NB4 (cell line): Measurements from ENCODE around the gene NRDC.
"Not testable (repeated sequence)": the region's sequence is repeated elsewhere in the genome, so short reads cannot be mapped to it uniquely, and the experiment has no call there.

Experiments
- DNase-seq: peaks from one replicate; pipeline ENCODE4 v3.0.0; 2010; ENCODE audit warnings: low read depth
- H3K4me3 ChIP-seq: one replicate; pipeline ENCODE4 v1.5.1; 2011; ENCODE audit warnings: mild to moderate bottlenecking, low read depth, low read length, moderate library complexity
- MYC ChIP-seq: IDR thresholded peaks from 2 replicates; pipeline ENCODE4 v1.6.1; 2011; ENCODE audit warnings: low read depth, low read length
- POLR2A ChIP-seq: IDR thresholded peaks from 2 replicates; pipeline ENCODE4 v1.6.1; 2011; ENCODE audit warnings: mild to moderate bottlenecking; ENCODE audit not compliant: insufficient read length; ENCODE audit errors: extremely low read depth
- TF ChIP-seq, protein P1 (sequence below): IDR thresholded peaks from one replicate; pipeline ENCODE4 v1.5.1; 2012; ENCODE audit warnings: low read depth, low read length
- TF ChIP-seq, protein P2 (sequence below): IDR thresholded peaks from 2 replicates; pipeline ENCODE4 v1.6.1; 2011; ENCODE audit warnings: low read depth, low read length

NRDC gene

DNA sequence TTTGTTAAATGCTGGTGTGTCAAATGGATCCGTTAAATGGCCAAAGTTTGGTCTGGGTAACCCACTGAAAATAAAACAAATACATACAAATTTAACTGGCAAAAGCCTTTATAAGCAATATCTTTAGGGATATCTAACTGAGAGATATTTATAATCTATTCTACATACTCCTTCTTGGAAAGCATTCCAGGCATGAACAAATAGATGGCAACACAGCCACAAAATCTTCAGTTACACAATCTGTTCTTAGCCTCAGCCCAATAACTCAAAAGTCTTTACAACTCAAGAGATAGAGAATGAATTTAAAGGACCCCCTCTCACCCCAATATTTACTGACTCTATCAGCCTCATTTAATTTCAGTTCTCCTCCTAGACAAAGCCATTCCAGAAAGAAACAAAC is 58.7 kb downstream of the NRDC start:
- TF ChIP-seq, protein P1, sequence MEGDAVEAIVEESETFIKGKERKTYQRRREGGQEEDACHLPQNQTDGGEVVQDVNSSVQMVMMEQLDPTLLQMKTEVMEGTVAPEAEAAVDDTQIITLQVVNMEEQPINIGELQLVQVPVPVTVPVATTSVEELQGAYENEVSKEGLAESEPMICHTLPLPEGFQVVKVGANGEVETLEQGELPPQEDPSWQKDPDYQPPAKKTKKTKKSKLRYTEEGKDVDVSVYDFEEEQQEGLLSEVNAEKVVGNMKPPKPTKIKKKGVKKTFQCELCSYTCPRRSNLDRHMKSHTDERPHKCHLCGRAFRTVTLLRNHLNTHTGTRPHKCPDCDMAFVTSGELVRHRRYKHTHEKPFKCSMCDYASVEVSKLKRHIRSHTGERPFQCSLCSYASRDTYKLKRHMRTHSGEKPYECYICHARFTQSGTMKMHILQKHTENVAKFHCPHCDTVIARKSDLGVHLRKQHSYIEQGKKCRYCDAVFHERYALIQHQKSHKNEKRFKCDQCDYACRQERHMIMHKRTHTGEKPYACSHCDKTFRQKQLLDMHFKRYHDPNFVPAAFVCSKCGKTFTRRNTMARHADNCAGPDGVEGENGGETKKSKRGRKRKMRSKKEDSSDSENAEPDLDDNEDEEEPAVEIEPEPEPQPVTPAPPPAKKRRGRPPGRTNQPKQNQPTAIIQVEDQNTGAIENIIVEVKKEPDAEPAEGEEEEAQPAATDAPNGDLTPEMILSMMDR, result no peak
- TF ChIP-seq POLR2A (no peak), MYC (no peak)
- TF ChIP-seq, protein P2, sequence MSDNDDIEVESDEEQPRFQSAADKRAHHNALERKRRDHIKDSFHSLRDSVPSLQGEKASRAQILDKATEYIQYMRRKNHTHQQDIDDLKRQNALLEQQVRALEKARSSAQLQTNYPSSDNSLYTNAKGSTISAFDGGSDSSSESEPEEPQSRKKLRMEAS, result no peak
- no peak overlapping the region for H3K4me3 ChIP-seq
- no peak for DNase-seq

DNA sequence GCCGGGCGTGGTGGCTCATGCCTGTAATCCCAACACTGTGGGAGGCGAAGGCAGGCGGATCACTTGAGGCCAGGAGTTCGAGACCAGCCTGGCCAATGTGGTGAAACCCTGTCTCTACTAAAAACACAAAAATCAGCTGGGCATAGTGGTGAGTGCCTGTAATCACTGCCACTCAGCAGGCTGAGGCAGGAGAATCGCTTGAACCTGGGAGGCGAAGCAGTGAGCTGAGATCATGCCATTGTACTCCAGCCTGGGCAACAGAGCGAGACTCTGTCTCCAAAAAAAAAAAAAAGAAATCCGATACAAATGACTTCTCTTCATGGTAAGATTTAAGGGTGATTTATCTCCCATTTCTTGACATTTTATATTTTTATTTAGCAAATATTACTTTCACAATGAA is 59.5 kb downstream of the NRDC start:
- H3K4me3 ChIP-seq, DNase-seq: not testable (repeated sequence)

DNA sequence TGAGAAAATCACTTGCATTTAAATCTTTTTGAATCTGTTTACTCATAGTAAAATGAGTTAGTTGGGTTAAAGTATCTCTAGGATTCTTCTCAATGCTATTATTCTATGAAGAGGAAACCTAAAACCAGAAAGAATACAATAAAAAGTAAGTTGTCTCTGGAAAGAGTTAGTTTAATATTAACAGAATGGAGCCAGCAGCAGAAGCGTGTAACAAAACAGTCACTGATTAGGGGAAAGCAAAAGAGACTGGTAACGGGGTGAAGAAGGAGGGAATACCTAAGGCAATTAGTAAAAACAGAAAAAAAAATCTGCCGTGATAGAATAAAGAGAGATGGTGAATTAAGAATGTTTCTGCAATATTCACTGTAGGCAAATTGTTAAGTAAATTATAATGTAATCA is 60.0 kb downstream of the NRDC start:
- DNase-seq, result no peak
- TF ChIP-seq, protein P2, result no peak
- TF ChIP-seq POLR2A (no peak), MYC (no peak)
- TF ChIP-seq, protein P1, result no peak
- H3K4me3 ChIP-seq, result no peak overlapping the region

DNA sequence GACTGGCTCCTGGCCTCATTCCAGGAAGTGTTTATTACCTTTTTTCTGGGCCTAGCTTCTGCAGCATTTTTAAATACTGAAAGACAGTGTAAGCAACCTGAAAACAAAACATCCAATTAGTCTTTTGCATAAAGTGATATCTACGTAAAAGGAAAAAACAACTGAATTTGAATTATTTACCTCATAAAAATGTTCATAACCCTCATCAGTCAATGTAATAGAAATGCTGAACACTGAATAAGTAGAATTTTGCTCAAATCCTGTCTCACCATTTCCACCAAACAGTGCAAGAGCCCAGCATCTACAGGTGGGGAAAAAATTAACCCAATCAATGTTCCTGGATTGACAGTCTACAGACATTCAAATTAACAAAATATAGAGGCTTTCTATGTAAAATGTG is 64.0 kb downstream of the NRDC start:
- H3K4me3 ChIP-seq, result no peak overlapping the region
- no peak for DNase-seq
- TF ChIP-seq, protein P2, result no peak
- TF ChIP-seq MYC (no peak), POLR2A (no peak)
- TF ChIP-seq, protein P1, result no peak

DNA sequence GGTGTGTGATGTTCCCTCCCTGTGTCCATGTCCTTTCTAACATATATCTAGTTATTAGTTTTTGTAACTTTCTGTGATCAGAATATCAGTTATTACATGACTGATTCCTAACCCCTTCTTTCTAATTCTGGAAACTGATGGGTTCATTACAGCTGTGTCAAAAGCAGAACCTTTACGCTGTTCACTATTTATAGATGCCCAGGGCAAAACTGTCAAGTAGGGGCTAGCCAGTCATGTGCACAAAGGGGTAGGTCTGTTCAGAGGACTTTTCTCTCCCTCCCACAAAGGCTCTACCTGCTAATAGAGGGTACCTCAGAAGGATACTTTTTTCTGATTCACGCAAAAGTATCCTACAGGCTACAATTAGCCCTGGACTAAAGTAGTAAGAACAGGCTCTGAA is 79.2 kb downstream of the NRDC start:
- DNase-seq, result no peak
- TF ChIP-seq POLR2A, result no peak
- TF ChIP-seq, protein P1, result no peak
- TF ChIP-seq MYC, result no peak
- TF ChIP-seq, protein P2, result no peak
- no peak overlapping the region for H3K4me3 ChIP-seq

DNA sequence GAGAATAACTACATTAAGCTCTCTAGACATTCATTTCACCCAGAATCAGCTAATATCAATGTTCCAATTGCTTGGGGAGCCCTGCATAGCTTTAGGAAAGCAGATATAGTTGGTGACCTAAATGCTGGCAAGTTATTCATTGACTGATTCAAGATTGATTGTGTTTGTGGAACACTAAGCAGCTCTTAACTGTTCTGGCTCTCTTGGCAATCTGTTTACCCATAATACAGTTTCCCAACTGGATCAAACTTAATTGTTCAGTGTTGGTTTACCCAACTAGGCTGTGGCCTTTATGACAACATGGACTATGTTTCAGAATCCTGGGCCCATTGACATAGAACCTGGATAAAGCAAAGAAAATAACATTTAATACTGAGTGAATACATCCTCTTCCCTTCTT is 83.7 kb downstream of the NRDC start:
- TF ChIP-seq, protein P1, result no peak
- TF ChIP-seq, protein P2, result no peak
- TF ChIP-seq POLR2A (no peak), MYC (no peak)
- H3K4me3 ChIP-seq, result no peak overlapping the region
- no peak for DNase-seq
